Transverse colon (tissue), 3 donors: ENCODE results near the gene GATC.

Experiments
- POLR2A ChIP-seq: fragments of 450-650 bp; IDR thresholded peaks from one replicate; pipeline ENCODE4 v1.6.1; 2016; ENCODE audit warnings: antibody characterized with exemption, mild to moderate bottlenecking, moderate library complexity
- TF ChIP-seq, protein P1 (sequence below), 5 experiments: fragments of 200-600 bp in 3 of 5; fragments of 450-650 bp in 2 of 5; sonication (generic) in 3 of 5; IDR thresholded peaks; 1 replicate in 2 of 5; 2 replicates in 3 of 5; pipeline ENCODE4 v1.5.1; 2016 to 2017; ENCODE audit warnings: antibody characterized with exemption in 5 of 5, inconsistent platforms in 3 of 5, mild to moderate bottlenecking in 2 of 5, moderate library complexity in 1 of 5

DNA sequence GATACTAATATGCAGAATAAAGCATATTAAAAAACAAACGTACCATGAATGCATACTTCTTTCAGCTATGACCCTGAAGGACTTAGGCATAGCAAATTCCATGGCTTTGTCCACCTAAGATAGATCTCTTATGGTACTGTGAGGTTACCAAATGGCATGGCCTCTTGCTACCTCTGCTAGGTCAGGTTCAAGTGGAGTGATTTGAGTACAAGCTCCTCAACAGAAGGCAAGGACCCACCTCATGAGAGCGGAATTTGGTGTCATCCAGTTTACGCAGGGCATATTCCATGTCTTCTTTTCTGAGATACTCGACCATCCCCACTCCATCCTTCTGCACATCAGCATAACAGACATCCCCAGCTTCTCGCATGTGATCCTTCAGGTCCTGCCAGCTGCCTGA is 17.5 kb downstream of the GATC start:
- TF ChIP-seq, protein P1, sequence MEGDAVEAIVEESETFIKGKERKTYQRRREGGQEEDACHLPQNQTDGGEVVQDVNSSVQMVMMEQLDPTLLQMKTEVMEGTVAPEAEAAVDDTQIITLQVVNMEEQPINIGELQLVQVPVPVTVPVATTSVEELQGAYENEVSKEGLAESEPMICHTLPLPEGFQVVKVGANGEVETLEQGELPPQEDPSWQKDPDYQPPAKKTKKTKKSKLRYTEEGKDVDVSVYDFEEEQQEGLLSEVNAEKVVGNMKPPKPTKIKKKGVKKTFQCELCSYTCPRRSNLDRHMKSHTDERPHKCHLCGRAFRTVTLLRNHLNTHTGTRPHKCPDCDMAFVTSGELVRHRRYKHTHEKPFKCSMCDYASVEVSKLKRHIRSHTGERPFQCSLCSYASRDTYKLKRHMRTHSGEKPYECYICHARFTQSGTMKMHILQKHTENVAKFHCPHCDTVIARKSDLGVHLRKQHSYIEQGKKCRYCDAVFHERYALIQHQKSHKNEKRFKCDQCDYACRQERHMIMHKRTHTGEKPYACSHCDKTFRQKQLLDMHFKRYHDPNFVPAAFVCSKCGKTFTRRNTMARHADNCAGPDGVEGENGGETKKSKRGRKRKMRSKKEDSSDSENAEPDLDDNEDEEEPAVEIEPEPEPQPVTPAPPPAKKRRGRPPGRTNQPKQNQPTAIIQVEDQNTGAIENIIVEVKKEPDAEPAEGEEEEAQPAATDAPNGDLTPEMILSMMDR (IDR thresholded peaks at IDR 0.05) = no peak
- TF ChIP-seq POLR2A = no peak
